RWPE2 (cell line): Measurements from ENCODE around the gene CRTAC1.

ENCODE experiments used
- ATAC-seq: fragments of 200-7000 bp; cut with Tn5 transposase; 3 replicates; pipeline ENCODE4 v1.9.1; 2021; ENCODE audit warnings: low read depth
- DNase-seq: peaks from one replicate; pipeline ENCODE4 v3.0.0-alpha.2; 2020; ENCODE audit warnings: low spot score
- H3K27ac ChIP-seq: fragments of 450-650 bp; 2 replicates; pipeline ENCODE4 v1.5.1; 2017; ENCODE audit warnings: mild to moderate bottlenecking; ENCODE audit not compliant: poor library complexity, severe bottlenecking
- H3K27me3 ChIP-seq: fragments of 250-450 bp; sonication (Bioruptor Pico); 2 replicates; pipeline ENCODE4 v1.5.1; 2021; ENCODE audit warnings: mild to moderate bottlenecking, moderate library complexity; ENCODE audit not compliant: insufficient read depth, poor library complexity, severe bottlenecking
- H3K36me3 ChIP-seq: fragments of 250-450 bp; sonication (Bioruptor Pico); 2 replicates; pipeline ENCODE4 v1.5.1; 2020; ENCODE audit warnings: low read depth, mild to moderate bottlenecking, moderate library complexity
- H3K4me1 ChIP-seq: fragments of 250-450 bp; sonication (Bioruptor Pico); 2 replicates; pipeline ENCODE4 v1.5.1; 2021; ENCODE audit warnings: mild to moderate bottlenecking, moderate library complexity; ENCODE audit not compliant: insufficient read depth, poor library complexity, severe bottlenecking
- H3K4me3 ChIP-seq: fragments of 250-450 bp; sonication (Bioruptor Pico); 2 replicates; pipeline ENCODE4 v1.5.1; 2021; ENCODE audit warnings: mild to moderate bottlenecking, moderate library complexity; ENCODE audit not compliant: severe bottlenecking
- H3K9me3 ChIP-seq: fragments of 250-450 bp; sonication (Bioruptor Pico); 2 replicates; pipeline ENCODE4 v1.5.1; 2021; ENCODE audit warnings: mild to moderate bottlenecking, moderate library complexity; ENCODE audit not compliant: severe bottlenecking
- TF ChIP-seq, protein P1 (sequence below): fragments of 450-650 bp; IDR thresholded peaks from one replicate; pipeline ENCODE4 v1.5.1; 2017; ENCODE audit warnings: mild to moderate bottlenecking, moderate library complexity; ENCODE audit not compliant: poor library complexity, severe bottlenecking

Gene CRTAC1

DNA sequence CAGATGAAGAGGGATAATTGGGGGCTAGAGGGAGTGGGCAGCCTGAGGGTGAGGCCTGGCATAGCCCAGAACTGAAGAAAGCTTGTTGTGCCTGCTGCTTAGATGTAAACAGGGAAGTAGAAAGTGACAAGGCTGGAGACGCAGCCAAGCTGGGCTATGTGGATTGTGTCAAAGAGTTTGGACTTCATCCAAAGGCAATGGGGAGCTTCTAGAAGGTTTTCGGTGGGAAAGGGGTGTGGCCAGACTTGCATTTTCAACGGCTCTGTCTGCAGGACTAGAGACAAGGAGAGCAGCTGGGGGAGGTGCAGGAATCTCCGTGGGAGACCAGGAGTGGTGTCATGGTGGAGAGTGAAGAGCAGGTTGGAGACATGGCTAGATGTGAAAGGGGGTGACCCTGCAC is 132.0 kb downstream of the CRTAC1 start:
- Histone ChIP-seq H3K27ac (no peak overlapping the region), H3K9me3 (no peaks in the 10 kb centered on the region), H3K27me3 (no peaks in the 10 kb centered on the region), H3K36me3 (no peaks in the 10 kb centered on the region), H3K4me3 (no peak overlapping the region), H3K4me1 (no peaks in the 10 kb centered on the region)
- no peak for ATAC-seq
- DNase-seq, result no peak
- TF ChIP-seq, protein P1, sequence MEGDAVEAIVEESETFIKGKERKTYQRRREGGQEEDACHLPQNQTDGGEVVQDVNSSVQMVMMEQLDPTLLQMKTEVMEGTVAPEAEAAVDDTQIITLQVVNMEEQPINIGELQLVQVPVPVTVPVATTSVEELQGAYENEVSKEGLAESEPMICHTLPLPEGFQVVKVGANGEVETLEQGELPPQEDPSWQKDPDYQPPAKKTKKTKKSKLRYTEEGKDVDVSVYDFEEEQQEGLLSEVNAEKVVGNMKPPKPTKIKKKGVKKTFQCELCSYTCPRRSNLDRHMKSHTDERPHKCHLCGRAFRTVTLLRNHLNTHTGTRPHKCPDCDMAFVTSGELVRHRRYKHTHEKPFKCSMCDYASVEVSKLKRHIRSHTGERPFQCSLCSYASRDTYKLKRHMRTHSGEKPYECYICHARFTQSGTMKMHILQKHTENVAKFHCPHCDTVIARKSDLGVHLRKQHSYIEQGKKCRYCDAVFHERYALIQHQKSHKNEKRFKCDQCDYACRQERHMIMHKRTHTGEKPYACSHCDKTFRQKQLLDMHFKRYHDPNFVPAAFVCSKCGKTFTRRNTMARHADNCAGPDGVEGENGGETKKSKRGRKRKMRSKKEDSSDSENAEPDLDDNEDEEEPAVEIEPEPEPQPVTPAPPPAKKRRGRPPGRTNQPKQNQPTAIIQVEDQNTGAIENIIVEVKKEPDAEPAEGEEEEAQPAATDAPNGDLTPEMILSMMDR, result no peak

DNA sequence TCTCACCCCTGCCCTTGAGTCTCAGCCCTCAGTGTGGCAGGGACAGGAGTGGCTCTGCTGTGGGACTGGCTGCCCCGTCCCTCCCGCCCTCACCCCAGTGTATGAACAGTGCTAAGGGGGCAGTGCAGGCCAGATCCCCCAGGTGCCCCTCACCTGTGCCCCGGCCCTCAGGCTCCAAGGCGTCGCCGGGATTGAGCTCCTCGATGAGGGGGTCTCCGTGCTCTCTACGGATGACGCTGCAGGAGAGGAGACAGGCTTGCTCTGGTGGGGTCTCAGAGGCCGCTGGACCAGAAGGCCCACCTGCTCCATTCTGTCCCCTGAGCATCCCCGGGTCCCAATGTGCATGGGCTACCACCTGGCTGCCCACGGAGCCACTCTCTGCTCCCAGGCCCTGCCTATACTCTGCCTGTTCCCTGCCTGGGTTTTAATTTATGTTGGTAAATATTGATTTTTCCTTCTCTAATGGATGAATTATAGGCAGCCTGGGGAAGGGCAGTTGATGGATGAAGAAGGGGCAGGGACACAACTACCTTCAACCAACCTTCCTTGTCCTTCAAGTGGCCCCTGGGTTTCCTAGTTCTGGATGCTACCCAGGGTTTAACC is 133.6 kb downstream of the CRTAC1 start:
- Histone ChIP-seq H3K4me3 (no peak overlapping the region), H3K4me1 (no peaks in the 10 kb centered on the region), H3K27ac (no peak overlapping the region), H3K27me3 (no peaks in the 10 kb centered on the region), H3K9me3 (no peaks in the 10 kb centered on the region), H3K36me3 (no peaks in the 10 kb centered on the region)
- TF ChIP-seq, protein P1, result no peak
- ATAC-seq (no peak), DNase-seq (no peak)

DNA sequence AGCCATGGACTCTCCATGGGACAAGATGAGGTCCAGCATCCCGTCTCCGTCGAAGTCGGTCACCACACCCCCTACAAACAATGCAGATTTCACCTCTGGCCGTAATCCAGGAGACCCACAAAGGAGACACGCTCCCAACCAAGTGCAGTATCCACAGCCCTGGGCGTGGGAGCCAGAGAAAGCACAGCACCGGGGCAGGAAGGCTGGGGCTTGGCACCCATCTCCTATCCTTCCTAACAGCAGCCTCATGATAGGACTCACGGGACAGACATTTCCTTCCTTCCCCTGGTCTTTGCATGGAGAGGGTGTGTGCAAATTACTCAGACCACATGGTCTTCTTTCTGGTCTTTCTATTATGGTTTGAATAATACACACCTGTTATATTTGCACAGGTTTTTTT is 134.5 kb downstream of the CRTAC1 start:
- ATAC-seq, result no peak
- TF ChIP-seq, protein P1, result no peak

DNA sequence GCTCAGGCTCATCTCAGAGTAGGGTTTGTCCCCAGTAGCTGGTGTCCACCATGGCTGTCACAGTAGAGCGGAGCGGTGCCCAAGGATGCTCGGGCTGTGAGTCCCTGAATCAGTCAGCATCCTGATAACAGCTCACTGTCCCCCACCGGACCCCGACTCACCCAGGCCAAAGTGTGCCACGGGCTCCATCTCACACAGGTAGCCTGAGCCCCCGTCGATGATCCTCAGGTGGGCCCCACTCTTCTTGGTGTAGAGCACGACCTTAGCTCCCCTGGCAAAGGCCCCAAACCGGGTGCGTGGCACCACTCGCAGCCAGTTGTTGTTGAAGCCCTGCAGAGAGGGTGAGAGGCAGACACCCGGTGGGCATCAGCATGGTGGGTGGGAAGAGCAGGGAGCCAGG is 135.3 kb downstream of the CRTAC1 start:
- Histone ChIP-seq H3K4me1 (peaks cover 1% of the 10 kb centered on the region), H3K27ac (no peak overlapping the region), H3K9me3 (no peaks in the 10 kb centered on the region), H3K27me3 (no peaks in the 10 kb centered on the region), H3K4me3 (no peak overlapping the region), H3K36me3 (no peaks in the 10 kb centered on the region)
- DNase-seq (peak; percentile 38), ATAC-seq (no peak)
- TF ChIP-seq, protein P1, result no peak

More for the DNA sequence above, 134.5 kb downstream of the CRTAC1 start:
- Histone ChIP-seq H3K27me3 (no peaks in the 10 kb centered on the region), H3K27ac (no peak overlapping the region), H3K4me1 (no peaks in the 10 kb centered on the region), H3K4me3 (no peak overlapping the region), H3K9me3 (no peaks in the 10 kb centered on the region), H3K36me3 (no peaks in the 10 kb centered on the region)
- DNase-seq, result no peak

DNA sequence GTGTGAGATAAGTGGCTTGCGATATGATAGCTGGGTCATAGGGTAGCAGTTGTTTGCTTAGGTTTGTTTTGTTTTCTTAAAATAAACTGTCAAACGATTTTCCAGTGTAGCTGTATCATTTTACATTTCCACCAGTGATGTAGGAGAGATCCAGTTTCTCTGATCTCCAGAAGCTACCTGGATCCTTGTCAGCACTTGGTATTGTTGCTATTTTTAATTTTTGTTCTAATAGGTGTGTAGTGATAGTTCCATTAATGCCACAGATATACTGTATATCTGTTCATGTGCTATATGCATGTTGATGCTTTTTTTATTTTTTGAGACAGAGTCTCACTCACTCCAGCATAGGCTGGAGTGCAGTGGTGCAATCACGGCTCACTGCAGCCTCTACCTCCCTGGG is 136.3 kb downstream of the CRTAC1 start:
- Histone ChIP-seq H3K4me3 (no peak overlapping the region), H3K9me3 (no peaks in the 10 kb centered on the region), H3K27me3 (no peaks in the 10 kb centered on the region), H3K27ac (no peak overlapping the region), H3K36me3 (no peaks in the 10 kb centered on the region), H3K4me1 (peaks cover 10% of the 10 kb centered on the region)
- ATAC-seq (no peak), DNase-seq (no peak)
- TF ChIP-seq, protein P1, result no peak
